ENCODE results near the gene CCR1.

DNA sequence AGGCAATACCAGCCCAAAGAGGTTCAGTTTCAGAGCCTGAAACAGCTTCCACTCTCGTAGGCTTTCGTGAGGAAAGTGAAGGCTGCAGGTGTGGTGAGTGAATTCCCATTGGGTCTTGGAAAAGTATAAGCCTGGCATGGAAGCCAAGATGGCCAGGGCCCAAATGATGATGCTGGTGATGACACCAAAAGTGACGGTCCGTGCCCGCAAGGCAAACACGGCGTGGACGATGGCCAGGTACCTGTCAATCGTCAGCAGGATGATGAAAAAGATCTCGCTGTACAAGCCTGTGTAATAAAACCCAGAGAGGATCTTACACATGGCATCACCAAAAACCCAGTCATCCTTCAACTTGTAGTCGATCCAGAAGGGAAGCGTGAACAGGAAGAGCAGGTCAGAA lies 4.4 kb downstream of the CCR1 start:
- TF ChIP-seq, protein P1, sequence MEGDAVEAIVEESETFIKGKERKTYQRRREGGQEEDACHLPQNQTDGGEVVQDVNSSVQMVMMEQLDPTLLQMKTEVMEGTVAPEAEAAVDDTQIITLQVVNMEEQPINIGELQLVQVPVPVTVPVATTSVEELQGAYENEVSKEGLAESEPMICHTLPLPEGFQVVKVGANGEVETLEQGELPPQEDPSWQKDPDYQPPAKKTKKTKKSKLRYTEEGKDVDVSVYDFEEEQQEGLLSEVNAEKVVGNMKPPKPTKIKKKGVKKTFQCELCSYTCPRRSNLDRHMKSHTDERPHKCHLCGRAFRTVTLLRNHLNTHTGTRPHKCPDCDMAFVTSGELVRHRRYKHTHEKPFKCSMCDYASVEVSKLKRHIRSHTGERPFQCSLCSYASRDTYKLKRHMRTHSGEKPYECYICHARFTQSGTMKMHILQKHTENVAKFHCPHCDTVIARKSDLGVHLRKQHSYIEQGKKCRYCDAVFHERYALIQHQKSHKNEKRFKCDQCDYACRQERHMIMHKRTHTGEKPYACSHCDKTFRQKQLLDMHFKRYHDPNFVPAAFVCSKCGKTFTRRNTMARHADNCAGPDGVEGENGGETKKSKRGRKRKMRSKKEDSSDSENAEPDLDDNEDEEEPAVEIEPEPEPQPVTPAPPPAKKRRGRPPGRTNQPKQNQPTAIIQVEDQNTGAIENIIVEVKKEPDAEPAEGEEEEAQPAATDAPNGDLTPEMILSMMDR (IDR thresholded peaks at IDR 0.05), result no peak
- no peak for TF ChIP-seq POLR2A (IDR thresholded peaks at IDR 0.05)

All from adrenal gland (tissue), 5 donors.